ENCODE results near the gene SPINK2. TPM values are rescaled to one million over a fixed set of nuclear protein-coding genes. Genes with fewer than 3 reads are reported as not detected.

Gene SPINK2
- total and polyA plus RNA-seq, 2 of the 4 experiments (the other 2 are of a cell fraction): not detected

- no peaks in the 10 kb centered on the region for H4K20me1 ChIP-seq (ENCODE audit: insufficient read depth, low read length)
- H2BK15ac ChIP-seq (ENCODE audit: low read depth, low read length): no peak overlapping the region
- H4K91ac ChIP-seq (ENCODE audit: insufficient read depth, low read depth, low read length): no peak overlapping the region
- no peak overlapping the region for H2AK5ac ChIP-seq (ENCODE audit: low read depth, low read length)
- dilution Hi-C loops (cut with HindIII; ENCODE audit: low sequenced_read_pairs, unreplicated experiment): no loop called here
- H3K9ac ChIP-seq (ENCODE audit: low read depth, low read length): no peak overlapping the region
- no TSS peak for BruUV-seq (replicated peaks)
- no peak overlapping the region for H2BK5ac ChIP-seq (ENCODE audit: low read depth, low read length, poor library complexity, severe bottlenecking)
- TF ChIP-seq MAFK (IDR thresholded peaks at IDR 0.05; ENCODE audit: low read depth, low read length) (no peak), BHLHE40 (IDR thresholded peaks at IDR 0.05; ENCODE audit: low read depth, low read length) (no peak)
- H3K9me1 ChIP-seq (ENCODE audit: insufficient read depth, low read length): peaks cover 3% of the 10 kb centered on the region; the same call in 1 of the 2 replicates
- no peak overlapping the region for H3K23ac ChIP-seq (ENCODE audit: low read depth, low read length)
- in situ Hi-C loops (cut with MboI; ENCODE audit: low sequenced_read_pairs): no loop called here
- ChIA-PET CTCF (interaction anchor here (0.6 to 1.5 kb wide), 5 partner anchors 9 to 282 kb away, joined by 3 to 7 read pairs (median 4); no protein-coding TSS in a partner anchor), POLR2A (ENCODE audit: unreplicated experiment) (no interaction called here)
- peaks cover 7% of the 10 kb centered on the region for H3K4me1 ChIP-seq (ENCODE audit: control insufficient read depth, insufficient read depth, low read length)
- no peaks in the 10 kb centered on the region for H3K36me3 ChIP-seq (ENCODE audit: control insufficient read depth, insufficient read depth, low read length)
- no peak overlapping the region for H3K18ac ChIP-seq (ENCODE audit: low read depth, low read length)
- no peak overlapping the region for H2BK120ac ChIP-seq (ENCODE audit: low read depth, low read length)
- H4K5ac ChIP-seq (ENCODE audit: low read depth, low read length): no peak overlapping the region
- H3K79me1 ChIP-seq (ENCODE audit: low read depth in 1 of 2, low read length in 2 of 2): no peaks in the 10 kb centered on the region
- WGBS, 2 experiments (ENCODE audit: extremely low coverage in 2 of 2, insufficient read length in 1 of 2): 100% methylated on average over 2 of the region's 7 CpGs; no CpG with 5 or more reads in 1 of the 2 experiments
- no peak overlapping the region for H3K4me3 ChIP-seq (ENCODE audit: insufficient read depth, low read depth, low read length)
- no peak overlapping the region for H2BK20ac ChIP-seq (ENCODE audit: low read depth, low read length)
- no peak overlapping the region for H2AK9ac ChIP-seq (replicated peaks; ENCODE audit: low read depth, low read length, poor library complexity)
- no peaks in the 10 kb centered on the region for H3K9me3 ChIP-seq (ENCODE audit: control insufficient read depth, insufficient read depth, low read length)
- no peak overlapping the region for H3K27ac ChIP-seq (ENCODE audit: insufficient read depth, low read length)
- no peak overlapping the region for H3K4ac ChIP-seq (ENCODE audit: low read depth, low read length)
- no peak overlapping the region for H3K56ac ChIP-seq (ENCODE audit: extremely low read depth, insufficient read depth, low read length)
- intact Hi-C loops (cut with micrococcal nuclease): no loop called here
- no peak for ATAC-seq (ENCODE audit: low read depth)
- no peak for DNase-seq
- H3K4me2 ChIP-seq (ENCODE audit: low read depth, low read length): no peak overlapping the region
- no peak overlapping the region for H2AFZ ChIP-seq (replicated peaks; ENCODE audit: low read length, poor library complexity)
- H3K27me3 ChIP-seq (ENCODE audit: control insufficient read depth, insufficient read depth, low read length): peaks cover 8% of the 10 kb centered on the region
- no peak overlapping the region for H4K8ac ChIP-seq (ENCODE audit: low read depth in 2 of 2, low read length in 2 of 2)
- no peak overlapping the region for H3K14ac ChIP-seq (replicated peaks; ENCODE audit: low read depth, low read length)
These were observed 33.4 kb downstream of the SPINK2 start for GRCh38 chr4:56788081-56788480.
